Activated CD8-positive, alpha-beta memory T cell treated with anti-CD3 and anti-CD28 coated beads for 48 hours (primary cell): Measurements from ENCODE around the gene SUGP1.

Experiments used
- DNase-seq, 3 experiments: peaks; one replicate each; pipeline ENCODE4 v3.0.0-alpha.2; 2020; ENCODE audit warnings: low read depth in 2 of 3, low spot score in 2 of 3

Gene SUGP1

DNA sequence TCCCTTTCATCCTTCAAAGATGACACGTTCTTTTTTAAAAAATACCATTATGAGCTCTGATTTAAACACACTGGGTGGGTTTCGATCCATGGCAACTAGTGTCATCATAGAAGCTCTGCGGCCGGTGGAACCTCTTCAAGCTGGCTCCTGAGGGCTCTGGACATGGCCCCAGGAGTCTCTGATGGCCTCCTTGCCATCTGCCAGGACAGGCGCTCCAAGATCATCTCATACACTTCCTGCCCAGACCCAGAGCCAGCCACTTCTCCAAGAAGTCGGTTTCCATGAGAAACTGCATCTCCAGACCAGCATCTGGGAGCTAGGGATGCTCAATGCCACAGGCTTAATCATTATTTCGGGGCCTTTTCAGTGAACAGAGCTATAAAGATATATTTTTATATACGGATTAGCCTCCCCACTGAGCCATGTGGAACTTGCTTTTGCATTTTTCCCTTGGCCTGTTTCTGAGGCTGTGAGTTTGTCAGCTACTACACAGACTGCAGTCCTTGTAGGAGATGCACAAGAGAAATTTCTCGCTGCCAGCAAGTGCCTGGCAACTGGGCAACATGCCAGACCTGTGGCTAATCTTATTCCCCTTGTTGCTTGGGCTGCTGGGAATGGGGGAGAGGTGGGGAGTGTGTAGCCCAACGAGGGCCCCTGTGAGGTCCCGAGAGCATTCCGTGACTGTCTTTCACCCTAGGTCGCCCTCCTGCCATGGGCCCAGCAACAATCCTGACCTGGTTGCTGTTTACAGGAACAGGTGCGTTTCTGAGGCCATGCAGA is 15.9 kb downstream of the SUGP1 start:
- no peak for DNase-seq

GRCh38 chr19:19303411-19303810 is 16.9 kb downstream of the SUGP1 start:
- no peak for DNase-seq

DNA sequence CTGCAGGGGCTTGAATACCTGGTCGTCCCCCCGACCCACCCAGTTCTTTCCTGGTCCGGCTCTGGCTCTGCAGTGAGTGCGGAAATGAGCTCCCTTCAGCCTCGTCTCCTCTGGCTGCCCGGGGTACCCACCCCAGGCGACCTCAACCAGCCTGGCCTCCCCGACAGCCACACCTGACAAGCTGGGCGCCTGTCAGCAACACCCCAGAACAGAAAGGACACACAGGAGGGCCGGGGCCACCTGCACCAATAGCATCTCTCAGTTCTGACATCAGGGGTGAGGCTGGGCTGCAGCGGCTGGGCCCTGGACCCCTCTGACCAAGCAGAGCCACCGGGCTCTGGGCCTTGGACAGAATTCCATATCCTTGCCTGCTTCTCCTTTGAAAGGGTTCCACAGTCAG is 19.7 kb downstream of the SUGP1 start:
- no peak for DNase-seq

DNA sequence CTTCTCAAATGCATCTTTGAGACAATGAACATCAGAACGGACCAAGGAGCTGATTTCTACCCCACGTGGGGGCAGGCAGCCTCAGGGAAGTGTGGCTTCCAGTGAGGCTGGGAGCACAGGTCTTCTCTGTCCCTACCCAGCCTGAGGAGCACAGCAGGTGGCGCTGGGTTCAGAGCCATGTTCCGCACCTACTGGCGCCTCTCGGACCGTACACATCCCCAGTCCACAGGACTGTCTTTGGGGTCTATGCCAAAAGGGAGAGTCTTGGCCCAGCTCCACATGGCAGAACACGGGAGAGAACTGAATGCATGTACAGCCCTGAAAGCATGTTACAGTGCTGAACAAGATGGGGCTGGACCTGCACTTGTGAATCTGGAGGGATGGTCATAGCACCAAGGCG is 22.6 kb downstream of the SUGP1 start:
- DNase-seq = no peak

GRCh38 chr19:19296953-19297689 is 23.2 kb downstream of the SUGP1 start:
- DNase-seq = no peak

DNA sequence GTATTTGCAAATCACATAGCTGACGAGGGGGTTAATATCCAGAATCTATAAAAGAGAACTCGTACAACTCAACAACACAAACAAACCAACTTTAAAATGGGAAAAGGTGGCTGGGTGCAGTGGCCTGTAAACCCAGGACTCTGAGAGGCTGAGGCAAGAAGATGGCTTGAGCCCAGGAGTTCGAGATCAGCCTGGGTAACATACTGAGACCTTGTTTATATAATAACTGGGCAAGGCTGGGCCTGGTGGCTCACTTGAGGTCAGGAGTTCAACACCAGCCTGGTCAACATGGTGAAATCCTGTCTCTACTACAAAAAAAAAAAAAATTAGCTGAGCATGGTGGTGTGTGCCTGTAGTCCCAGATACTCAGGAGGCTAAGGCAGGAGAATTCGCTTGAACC is 25.4 kb downstream of the SUGP1 start:
- no peak for DNase-seq

DNA sequence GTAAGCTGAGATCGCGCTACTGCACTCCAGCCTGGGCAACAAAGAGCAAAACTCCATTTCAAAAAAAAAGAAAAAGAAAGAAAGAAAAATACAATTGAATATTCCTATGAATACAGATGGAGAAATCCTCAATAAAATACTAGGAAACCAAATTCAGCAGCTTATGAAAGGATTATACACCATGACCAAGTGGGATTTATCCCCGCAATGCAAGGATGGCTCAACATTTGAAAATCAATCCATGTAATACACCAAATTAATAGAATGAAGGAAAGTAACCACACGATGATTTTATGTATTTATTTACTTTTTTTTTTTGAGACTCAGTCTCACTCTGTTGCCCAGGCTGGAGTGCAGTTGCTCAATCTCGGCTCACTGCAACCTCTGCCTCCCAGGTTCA is 27.7 kb downstream of the SUGP1 start:
- no peak for DNase-seq

DNA sequence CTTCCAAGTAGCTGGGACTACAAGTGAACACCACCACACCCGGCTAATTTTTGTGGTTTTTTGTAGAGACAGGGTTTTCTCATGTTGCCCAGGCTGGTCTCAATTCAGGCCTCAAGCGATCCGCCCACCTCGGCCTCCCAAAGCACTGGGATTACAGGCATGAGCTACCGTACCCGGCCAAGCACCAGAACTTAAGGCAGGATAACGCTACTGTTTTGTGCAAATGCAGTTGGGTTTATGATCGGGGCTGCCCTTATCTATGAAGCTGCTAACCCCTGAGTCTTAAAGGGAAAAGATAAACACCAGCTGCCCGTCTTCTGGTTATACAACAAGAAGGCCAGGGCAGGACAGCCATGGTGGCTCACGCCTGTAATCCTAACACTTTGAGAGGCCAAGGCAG is 34.6 kb downstream of the SUGP1 start:
- DNase-seq = no peak

- no peak for DNase-seq
Measured at GRCh38 chr19:19280561-19280960, 39.7 kb downstream of the SUGP1 start.

- DNase-seq = no peak
Measured at GRCh38 chr19:19279853-19280252, 40.5 kb downstream of the SUGP1 start.

GRCh38 chr19:19279062-19279612 is 41.2 kb downstream of the SUGP1 start:
- no peak for DNase-seq

- DNase-seq = no peak
Measured at GRCh38 chr19:19278315-19278714, 42.0 kb downstream of the SUGP1 start.

DNA sequence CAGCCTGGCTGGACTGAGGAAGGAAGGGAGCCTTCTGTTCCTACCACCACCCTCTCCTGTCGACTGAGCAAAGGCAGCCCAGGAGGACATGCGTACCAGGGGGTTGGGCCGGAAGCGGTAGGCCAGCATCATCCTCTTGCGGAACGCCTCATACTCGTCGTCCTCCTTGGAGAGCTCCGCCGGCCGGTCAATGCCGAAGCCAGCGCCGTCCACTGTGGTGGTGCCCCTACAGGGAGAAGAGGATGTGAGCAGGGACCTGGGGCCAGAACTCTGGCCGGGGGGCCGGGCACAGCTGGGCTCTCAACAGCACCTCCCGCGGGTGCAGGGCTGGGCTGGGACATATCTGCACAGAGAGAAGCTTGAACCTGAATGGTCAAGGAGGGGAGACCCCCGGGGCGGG is 43.5 kb downstream of the SUGP1 start:
- DNase-seq = no peak

- DNase-seq = no peak
Measured at GRCh38 chr19:19276386-19276785, 43.9 kb downstream of the SUGP1 start.

- DNase-seq = no peak
Measured at GRCh38 chr19:19274716-19275565, 45.4 kb downstream of the SUGP1 start.

DNA sequence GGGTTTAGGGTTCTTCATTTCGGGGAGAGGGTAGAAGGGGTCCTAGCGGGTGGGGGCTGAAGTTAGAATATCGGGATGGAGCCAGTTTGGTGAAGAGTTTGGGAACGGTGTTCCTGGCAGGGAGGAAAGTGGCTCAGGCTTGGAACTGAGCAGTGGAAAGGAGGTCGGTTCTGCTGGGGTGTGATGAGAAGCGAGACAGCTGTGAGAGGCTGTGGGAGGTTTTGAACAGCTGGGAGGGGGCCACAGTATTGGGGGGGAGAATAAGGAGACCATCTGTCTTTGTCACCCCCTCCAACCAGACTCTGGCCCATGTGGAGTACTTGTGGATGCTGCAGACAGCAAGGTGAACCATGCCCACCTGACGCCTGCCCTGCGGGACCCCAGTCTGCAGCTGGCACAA is 46.2 kb downstream of the SUGP1 start:
- no peak for DNase-seq

- no peak for DNase-seq
Measured at GRCh38 chr19:19271828-19272599, 48.3 kb downstream of the SUGP1 start.

- no peak for DNase-seq
Measured at GRCh38 chr19:19270749-19271571, 49.3 kb downstream of the SUGP1 start.

GRCh38 chr19:19269952-19270694 is 50.2 kb downstream of the SUGP1 start:
- no peak for DNase-seq
